GM12891 (cell line): ENCODE data around the gene NHSL1.
"Not testable (repeated sequence)": the region's sequence is repeated elsewhere in the genome, so short reads cannot be mapped to it uniquely, and the experiment has no call there.

ENCODE experiments used
- DNase-seq: peaks from one replicate; pipeline ENCODE4 v3.0.0; 2011; ENCODE audit warnings: low spot score; ENCODE audit not compliant: insufficient read length
- FAIRE-seq: peaks from 2 replicates; lab custom pipeline; 2011; peaks lifted over from hg19 to GRCh38; lab: Jason Lieb, UNC
- PAX5 ChIP-seq: IDR thresholded peaks from 2 replicates; pipeline ENCODE4 v1.6.1; 2011; ENCODE audit warnings: low read length, moderate library complexity, mild to moderate bottlenecking; ENCODE audit not compliant: insufficient read depth, severe bottlenecking
- POLR2A ChIP-seq: IDR thresholded peaks from 2 replicates; pipeline ENCODE4 v1.6.1; 2011; ENCODE audit warnings: low read depth, low read length, control low read depth
- POLR2AphosphoS5 ChIP-seq: IDR thresholded peaks from 2 replicates; pipeline ENCODE4 v1.6.1; 2011; ENCODE audit warnings: low read depth, low read length, control low read depth
- POU2F2 ChIP-seq: IDR thresholded peaks from 2 replicates; pipeline ENCODE4 v1.6.1; 2011; ENCODE audit warnings: low read depth, mild to moderate bottlenecking, control low read depth, low read length, moderate library complexity
- SPI1 ChIP-seq: IDR thresholded peaks from 2 replicates; pipeline ENCODE4 v1.6.1; 2011; ENCODE audit warnings: low read depth, low read length, control low read depth
- TAF1 ChIP-seq: IDR thresholded peaks from 2 replicates; pipeline ENCODE4 v1.6.1; 2011; ENCODE audit warnings: low read depth, low read length, control low read depth

The NHSL1 gene

DNA sequence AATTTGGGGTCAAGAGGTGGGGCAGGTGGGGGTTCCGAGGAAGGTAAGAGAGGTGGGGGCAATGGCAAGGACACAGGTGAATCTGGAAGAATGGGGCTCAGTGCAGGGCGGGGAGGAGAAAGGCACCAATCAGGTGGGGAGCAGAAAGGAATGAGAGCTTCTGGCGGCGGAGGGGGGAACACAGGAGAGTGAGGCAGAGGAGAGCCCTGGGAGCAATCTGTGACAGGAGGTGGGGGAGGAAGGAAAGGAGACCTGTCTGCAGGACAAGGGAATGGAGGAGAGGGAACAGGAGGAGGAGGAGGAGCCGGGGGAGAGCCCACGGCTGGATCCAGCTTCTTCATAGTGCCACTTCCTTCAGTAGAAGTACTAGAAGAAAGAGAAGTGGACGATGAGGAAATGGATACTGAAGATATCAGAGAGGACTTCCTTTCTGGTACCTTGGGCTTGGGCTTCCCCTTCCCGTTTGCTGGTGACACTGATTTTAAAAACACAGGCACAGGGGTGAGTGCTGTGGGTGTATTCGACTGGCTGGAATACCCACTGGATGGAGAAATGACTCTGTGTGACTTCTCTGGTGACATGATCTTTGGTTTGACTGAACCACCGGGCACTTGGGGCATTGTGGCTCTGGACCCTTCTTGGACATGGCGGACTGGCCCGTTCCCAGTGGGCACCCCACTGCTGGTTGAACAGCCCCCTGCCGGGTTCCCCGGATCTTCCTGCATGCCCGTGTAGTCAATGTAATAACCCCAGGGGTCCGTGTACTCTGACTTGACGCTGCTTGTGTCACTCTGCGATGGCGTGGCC lies 67.8 kb downstream of the NHSL1 start:
- FAIRE-seq (no peak), DNase-seq (no peak)
- TF ChIP-seq POLR2AphosphoS5 = no peak
- TF ChIP-seq POU2F2 = no peak
- no peak for TF ChIP-seq TAF1
- peak; percentile 29; the same call in 1 of the 2 replicates for TF ChIP-seq SPI1
- no peak for TF ChIP-seq PAX5
- TF ChIP-seq POLR2A = no peak

DNA sequence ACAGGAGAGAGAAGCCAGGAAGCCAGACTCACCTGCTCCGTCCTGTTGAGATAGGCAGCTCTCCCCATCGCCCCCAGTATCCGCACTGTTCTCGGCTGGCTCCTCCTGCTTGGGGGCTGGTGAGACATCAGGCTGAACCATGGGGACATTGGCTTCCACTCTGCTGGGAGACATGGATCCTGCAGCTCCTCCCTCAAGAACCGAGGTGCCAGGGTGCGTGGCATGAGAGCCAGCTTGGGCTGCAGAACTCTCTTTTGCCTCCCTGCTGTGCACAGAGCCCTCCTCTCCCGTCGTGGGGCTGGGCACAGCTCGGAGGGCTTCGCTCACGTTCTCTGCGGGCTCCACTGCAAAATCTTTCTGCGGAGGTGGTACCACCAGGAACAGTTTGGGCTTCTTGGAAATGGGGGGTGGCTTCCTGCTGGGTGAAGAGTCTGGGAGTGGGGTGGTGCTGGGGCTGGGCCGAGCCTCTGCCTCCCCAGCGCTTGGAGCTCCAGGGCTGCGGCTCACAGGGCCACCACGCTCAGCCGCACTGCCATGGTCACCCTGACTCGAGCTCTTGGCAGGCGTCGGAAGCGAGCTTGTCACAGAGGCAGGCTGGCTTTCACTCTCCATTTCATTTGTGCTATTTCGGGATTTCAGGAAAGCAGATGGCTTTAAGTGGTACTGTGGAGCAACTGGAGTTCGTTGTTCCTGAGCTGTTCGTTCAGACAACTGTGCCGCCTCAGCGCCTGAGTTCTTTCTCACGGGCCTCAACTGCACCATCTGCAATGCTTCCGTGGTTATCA lies 68.7 kb downstream of the NHSL1 start:
- FAIRE-seq = no peak

DNA sequence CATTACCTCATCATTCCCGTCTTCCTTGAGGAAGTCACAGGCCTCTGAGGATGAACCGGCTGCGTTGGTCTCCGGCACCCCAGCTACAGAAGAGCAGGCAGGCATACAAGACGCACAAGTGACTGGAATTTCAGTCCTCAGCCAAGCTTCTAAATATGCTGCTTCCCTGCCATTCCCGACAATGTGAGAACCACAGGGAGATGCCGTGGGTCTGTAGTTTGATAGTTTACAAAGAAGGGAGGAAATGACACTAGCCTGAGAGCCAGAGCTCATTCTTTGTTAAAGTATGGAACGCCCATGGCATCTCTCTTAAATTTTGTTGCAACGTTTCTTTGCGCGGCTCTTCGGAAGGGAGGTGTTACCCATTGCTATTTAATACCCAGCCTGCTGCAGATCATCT lies 69.5 kb downstream of the NHSL1 start:
- FAIRE-seq = no peak
- DNase-seq = no peak
- TF ChIP-seq POLR2A = no peak

More for the DNA sequence above, 68.7 kb downstream of the NHSL1 start:
- DNase-seq = no peak
- TF ChIP-seq TAF1 (no peak), POU2F2 (no peak), SPI1 (no peak)

DNA sequence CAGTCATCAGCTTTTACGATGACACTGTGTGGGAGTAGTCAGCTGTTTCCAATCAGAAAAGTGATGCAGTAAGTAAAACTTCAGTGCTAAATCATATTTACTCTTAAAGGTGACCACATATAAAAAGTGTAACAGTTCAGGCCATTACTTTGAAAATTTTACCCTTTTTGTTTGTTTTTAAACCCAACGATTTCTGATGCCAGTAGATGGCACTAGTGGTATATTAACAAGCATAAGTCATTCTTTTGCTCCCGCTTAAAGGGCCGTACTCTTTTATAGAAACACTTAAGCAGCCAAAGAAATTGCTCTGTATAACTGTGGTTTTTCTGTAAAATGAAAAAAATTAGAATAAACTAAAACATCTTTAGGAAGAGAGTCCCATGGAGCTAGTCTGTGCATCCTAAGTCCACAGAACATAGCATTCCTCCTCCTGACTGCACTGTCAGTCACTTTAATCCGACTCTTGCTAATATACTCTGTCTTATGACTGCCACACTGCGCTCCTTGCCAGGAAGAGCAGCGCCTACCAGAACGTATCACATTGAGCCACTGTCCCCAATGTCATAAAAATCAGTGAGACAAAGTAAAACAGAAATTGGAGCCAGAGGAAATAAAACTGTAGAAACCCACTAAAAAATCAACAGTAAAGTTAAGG lies 70.2 kb downstream of the NHSL1 start:
- TF ChIP-seq SPI1 = no peak
- no peak for TF ChIP-seq POLR2A
- no peak for TF ChIP-seq POU2F2
- no peak for TF ChIP-seq POLR2AphosphoS5
- no peak for TF ChIP-seq PAX5
- TF ChIP-seq TAF1 = no peak
- FAIRE-seq (peak; percentile 26), DNase-seq (peak; percentile 34)

DNA sequence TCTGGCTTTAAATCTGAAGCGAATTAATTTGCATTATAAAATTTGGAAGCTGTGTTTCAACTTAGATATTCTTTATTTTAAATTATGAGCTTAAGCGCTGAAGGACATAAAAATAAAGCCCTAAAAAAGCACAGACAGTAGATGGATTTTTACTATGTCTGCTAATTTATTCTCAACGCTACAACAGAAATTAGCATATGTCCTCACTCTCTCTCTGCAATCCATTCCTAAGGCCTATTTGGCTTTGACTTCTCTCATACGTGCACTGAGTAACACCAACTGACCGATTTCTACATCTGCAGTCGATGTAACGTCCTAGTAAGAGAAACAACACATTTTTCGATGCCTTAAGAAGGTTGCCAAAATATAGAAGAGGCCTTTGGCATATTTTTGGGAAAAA lies 71.6 kb downstream of the NHSL1 start:
- DNase-seq = no peak
- no peak for FAIRE-seq
- TF ChIP-seq TAF1 = no peak

DNA sequence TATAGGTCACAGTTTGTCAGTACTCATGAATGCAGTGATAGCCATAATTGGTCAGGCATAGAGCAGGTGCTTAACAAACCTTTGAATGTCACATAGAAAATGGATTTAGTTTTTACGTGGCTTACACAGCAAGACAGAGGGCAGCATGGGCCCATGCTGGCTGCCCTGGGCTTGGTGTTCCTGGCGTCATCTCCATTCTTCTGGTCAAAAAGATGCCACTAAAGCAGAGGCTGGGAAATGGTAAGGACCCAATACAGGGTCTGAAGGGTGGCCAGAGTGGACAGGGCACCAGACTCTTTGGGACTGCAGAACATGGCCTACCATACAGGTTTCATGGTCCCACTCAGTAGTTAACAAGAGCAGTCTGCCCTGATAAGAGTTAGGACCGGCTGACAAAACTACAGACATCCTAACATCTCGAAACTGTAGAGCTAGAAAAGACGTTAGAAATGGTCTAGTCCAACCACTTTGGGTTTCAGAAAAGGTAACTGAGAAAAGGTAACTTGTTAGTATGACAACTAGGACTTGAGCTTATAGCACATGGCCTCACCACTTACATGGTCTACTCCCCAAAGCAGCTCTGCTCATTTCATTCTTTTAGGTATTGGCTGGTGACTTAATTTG lies 72.7 kb downstream of the NHSL1 start:
- no peak for FAIRE-seq
- TF ChIP-seq POLR2AphosphoS5 = no peak
- no peak for TF ChIP-seq PAX5
- no peak for TF ChIP-seq SPI1
- TF ChIP-seq POU2F2 = no peak
- no peak for TF ChIP-seq TAF1
- no peak for TF ChIP-seq POLR2A
- no peak for DNase-seq

DNA sequence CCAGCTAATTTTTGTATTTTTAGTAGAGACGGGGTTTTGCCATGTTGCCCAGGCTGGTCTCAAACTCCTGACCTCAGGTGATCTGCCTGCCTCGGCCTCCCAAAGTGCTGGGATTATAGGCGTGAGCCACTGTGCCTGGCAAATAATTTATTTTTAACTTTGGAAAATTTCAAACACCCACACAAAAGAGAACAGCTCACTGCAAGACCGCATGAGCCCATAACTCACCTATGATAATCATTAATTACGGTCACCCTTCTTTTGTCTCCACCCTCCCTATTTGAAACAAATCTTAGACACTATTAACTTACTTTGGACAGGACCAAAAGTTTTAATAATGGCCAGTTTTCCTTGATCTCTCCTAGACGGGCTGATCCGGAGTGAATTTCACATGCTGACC lies 74.0 kb downstream of the NHSL1 start:
- not testable (repeated sequence) for FAIRE-seq, DNase-seq

DNA sequence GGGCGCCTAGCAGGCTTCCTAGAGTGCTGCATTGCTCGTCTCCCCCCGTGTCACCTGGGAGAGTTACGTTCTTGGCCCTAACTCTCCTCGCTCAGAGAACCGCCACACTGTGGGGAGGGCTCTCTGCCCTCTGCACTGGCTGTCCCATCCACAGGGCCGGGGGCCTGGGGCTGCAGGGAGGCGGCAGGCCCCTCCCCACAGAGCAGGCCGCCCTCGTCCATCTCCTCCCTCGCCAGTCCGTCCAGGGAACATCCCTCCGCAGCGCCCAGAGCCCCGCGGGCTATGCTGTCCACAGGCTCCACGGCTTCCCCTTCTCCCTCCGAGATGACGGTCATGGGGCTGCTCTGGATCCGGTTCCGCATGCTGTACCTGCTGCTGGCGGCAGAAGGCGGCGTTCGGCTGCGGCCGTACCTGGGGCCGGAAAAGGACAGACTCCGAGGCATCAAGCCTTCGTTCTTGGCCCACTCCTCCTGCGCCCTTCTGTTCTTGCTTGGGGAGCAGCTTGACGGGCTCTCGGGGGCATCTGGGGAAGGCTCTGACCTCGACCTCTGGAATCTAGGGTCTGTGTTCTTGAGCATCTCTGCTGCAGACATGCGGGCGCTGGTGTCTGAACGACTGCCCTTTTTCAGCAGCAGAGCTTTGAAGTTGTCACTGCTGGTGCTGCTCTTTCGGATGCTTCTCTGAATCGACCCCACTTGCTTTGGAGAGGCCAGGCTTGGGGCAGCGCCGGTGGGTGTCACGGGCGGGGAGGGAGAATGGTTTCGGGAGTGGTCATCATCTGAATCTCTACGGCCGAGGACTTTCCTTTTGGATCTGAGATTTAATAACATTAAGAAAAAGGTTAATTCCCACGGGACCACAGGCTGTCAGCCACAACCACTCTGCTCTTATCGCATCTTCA lies 75.0 kb downstream of the NHSL1 start:
- no peak for TF ChIP-seq PAX5
- TF ChIP-seq TAF1 = no peak
- no peak for TF ChIP-seq SPI1
- TF ChIP-seq POLR2A = no peak
- TF ChIP-seq POU2F2 = no peak
- no peak for TF ChIP-seq POLR2AphosphoS5
- FAIRE-seq (no peak), DNase-seq (no peak)

DNA sequence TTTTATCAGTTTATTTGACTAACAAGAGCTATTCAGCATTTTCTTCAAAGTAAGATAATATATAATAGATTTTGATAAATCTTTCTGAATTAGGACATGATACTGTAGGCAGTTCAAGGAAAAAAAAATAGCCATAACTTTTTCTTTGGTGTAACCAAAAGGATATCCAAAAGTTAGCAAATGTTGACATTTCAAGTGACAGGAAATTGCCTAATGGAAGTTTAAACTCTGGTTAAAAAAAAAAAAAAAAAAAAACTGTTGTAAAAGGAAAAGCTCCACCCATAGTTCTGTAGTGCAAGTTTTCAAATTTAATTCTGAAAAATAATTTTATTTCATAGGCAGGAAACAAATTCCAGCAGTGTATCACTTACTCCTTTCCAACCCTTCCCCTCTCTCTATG lies 76.4 kb downstream of the NHSL1 start:
- DNase-seq (no peak), FAIRE-seq (no peak)
- TF ChIP-seq TAF1 (no peak), SPI1 (no peak)

DNA sequence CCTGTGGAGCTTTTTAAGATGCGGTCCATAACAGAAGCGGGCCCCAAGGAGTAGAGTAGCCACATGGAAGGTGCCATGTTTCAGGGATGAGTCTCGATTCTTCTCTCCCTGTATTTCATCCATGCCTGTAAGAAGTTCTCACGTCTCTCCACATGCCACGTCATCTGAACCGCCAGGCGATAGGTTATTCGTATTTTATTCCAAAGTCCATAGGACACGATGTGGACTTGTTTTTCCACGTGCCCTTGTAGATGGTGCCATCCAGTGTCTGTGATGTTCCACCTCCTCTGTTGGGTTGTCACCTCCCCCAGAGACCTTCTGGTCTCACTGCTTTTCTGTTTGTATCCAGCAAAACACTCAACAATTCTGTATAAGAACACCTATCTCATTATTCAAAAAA lies 77.7 kb downstream of the NHSL1 start:
- TF ChIP-seq POU2F2 = no peak
- no peak for TF ChIP-seq POLR2A
- no peak for TF ChIP-seq SPI1
- no peak for TF ChIP-seq TAF1
- TF ChIP-seq PAX5 = no peak
- no peak for TF ChIP-seq POLR2AphosphoS5
- no peak for FAIRE-seq
- no peak for DNase-seq
